ENCODE measurements around the gene MPRIP.

- TF ChIP-seq, protein P1, sequence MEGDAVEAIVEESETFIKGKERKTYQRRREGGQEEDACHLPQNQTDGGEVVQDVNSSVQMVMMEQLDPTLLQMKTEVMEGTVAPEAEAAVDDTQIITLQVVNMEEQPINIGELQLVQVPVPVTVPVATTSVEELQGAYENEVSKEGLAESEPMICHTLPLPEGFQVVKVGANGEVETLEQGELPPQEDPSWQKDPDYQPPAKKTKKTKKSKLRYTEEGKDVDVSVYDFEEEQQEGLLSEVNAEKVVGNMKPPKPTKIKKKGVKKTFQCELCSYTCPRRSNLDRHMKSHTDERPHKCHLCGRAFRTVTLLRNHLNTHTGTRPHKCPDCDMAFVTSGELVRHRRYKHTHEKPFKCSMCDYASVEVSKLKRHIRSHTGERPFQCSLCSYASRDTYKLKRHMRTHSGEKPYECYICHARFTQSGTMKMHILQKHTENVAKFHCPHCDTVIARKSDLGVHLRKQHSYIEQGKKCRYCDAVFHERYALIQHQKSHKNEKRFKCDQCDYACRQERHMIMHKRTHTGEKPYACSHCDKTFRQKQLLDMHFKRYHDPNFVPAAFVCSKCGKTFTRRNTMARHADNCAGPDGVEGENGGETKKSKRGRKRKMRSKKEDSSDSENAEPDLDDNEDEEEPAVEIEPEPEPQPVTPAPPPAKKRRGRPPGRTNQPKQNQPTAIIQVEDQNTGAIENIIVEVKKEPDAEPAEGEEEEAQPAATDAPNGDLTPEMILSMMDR (conservative IDR thresholded peaks at IDR 0.05; ENCODE audit: low read depth, low read length), result no peak
- no peak for TF ChIP-seq EZH2 (IDR thresholded peaks at IDR 0.05; ENCODE audit: low read length, unreplicated experiment)
- TF ChIP-seq EZH2phosphoT487 (IDR thresholded peaks at IDR 0.05; ENCODE audit: borderline replicate concordance, low read length), result no peak
Measured at GRCh38 chr17:17053446-17054379, 11.5 kb downstream of the MPRIP start.
